ENCODE measurements around the gene POFUT2.

POFUT2 gene

DNA sequence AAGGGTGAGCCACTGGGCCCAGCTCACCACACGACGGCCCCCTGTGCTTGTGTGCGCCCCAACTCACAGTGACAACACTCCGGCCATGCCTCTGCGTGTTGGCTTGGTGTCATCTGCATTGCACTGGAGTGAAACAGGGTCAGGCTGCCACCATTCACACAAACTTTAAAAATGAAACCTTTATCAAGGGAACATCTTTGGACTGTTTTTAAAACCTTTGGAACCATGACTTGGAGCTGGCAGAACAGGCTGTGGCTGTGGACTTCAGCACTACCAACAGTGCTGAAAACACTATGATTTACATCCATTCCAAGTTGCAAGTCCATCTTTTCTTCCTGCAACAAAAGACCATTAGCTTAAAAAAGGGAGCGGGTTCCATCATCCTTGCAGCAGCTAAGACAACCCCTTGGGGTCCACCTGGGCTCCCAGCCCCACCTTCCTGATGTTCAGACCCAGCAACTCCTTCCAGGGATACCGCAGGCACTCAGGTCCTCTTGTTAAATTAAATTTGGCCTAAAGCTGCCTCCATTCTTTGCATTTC, 25.6 kb downstream of the POFUT2 start:
- no peak for DNase-seq

DNA sequence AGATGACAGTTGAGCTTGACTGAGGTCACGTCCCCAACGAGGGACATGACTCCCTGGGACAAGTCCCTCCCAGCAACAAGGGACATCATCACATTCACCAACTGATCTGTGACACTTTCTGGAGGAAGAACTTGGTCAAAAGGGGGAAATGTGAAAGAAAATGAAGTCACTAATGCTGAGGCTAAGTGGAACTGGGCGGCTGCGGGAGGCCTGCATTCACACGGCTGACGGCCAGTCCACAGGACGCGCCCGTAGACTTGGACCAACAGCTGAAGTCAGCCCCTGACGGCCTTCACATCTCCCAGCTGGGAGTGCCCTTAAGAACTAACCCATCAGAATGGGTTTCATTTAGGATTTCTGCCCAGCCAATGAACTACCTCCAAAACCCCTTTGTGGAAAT, 26.6 kb downstream of the POFUT2 start:
- DNase-seq, result no peak

DNA sequence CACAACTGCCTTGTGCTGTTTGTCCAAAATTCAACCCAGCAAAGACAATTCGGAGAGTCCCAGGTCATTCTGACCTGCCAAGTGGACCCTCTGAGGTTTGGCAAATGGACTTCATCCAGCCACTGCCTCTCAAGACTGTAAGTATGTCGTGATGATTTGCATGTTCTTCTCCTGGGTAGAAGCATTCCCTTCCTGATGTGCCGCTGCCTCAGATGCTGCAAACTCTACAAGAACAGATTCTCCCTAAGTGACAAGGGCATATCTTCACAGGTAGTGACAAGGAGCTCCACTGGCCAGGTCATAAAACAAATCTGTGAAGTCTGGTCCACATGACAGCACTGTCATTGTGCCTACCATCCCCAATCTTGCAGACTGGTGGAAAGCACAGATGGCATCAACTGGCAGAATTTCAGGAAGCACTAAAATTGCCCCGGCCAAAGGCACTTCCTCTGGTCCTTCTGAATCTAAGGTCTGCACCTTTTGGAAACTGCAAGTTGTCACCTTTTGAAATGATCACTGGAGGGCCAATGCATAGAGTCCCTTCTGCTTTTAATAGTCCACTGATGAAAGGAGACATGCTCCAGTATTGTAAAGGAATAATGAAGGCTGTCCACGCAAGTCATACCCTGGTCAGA, 27.4 kb downstream of the POFUT2 start:
- no peak for DNase-seq

DNA sequence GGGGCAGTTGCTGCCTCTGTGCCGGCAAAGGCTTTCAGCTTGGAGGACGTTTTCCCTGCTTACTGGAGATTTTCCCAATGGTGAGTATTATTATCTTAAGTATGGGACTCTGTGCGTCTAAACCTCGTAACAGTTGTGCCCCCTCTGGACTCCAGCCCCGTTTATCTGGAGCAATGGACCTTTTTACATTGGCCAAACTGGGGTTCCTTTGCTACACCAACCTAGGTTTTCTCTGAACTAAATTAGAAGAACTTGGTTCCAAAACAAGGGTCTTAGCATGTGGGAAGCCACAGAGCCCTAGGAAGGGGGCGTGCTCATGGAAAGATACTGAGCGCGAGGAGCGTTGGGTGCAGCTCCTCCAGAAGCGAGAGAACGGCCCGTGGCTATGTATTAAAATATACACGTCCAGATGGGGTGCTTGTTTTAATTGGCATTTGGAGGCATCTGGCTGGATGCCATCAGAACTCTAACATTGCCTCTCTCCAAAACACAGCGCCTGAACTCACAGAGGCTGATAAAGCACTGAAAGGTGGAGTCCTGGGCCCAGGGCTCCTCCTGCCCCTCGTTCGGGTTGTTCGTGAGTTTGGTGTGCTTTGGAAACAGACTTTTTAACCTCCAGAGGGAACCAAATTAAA, 28.4 kb downstream of the POFUT2 start:
- no peak for DNase-seq

DNA sequence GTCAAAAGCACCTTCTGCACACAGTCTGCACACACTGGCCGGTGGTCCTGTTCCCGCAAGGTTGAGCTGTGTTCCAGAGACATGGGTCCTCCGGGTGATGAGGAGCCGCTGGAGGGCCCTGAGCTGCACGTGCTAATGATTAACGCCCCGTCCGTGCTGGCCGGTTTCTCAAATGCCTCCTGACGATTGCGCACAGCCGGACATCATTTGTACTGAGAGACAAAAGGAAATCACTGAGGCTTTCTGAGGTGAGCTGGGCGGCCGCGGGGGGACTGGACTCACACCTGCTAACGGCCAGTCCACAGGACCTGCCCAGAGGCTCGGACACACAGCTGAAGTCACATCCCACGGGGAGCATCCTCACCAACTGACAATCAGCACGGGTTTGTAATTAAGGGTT, 29.2 kb downstream of the POFUT2 start:
- DNase-seq, result no peak

DNA sequence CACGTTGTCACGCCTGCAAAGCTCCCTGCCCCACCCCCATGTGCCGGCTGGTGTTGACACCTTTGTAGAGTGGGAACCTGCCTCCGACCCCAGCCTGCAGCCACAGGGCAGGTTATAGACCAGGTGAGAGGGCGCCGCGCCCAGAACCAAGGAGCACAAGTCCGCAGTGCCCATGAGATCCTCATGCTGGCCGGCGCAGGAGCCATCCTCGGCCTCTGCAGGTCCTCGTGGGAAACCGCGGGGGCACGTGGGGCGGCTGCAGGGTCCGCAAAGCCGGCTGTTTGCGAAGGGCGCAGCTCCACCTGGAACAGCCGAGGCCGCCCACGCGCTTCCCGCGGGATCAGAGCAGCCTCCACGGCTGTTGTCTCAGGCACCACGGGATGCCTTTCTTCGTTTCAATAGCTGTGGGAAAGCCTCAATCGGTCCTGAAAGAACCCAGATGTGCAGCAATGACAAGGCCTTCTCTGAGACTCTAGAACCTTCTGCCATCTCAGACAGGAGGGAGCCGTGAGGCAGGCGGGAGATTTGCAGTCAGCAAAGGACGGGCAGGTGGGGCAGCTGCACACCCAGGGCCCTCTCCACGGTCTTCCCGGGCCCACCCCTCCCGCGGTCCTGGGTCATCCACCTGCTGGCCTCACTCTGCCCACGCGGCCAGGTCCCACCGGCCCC, 29.9 kb downstream of the POFUT2 start:
- no peak for DNase-seq

DNA sequence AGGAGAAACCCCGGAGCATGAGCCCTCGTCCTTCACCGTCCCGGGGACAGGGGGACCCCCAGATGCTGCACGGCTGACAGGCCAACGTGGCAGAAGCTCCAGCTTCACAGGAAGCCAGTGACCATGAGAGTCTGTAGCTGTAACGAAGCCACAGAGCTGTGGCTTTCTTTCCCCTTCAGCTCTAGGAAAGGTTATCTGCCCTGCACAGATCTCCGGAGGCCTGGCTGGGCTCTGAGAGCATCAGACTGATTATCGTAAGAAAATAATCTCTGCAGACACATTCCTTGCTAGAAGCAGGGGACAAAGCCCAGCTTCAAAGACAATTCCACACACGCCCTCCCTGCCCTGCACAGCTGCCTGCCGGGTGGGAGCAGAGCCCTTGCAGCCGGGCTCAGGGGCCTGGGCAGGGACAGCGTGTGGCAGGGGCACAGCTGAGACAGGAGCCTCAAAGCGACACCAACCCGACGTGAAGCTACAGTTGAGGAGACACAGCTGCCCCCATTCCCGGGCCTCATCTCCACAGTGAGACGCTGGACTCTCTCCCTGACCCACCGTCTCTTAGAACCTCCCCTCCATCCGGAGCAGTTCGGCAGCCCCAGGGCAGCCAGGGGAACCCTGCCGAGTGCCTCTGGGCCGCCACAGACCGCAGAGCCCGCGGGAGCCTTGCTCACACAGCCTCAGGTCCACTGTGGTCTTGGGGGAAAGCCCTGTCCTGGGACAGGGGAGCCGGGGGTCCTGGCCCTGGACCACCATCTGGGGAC, 30.6 kb downstream of the POFUT2 start:
- no peak for DNase-seq

DNA sequence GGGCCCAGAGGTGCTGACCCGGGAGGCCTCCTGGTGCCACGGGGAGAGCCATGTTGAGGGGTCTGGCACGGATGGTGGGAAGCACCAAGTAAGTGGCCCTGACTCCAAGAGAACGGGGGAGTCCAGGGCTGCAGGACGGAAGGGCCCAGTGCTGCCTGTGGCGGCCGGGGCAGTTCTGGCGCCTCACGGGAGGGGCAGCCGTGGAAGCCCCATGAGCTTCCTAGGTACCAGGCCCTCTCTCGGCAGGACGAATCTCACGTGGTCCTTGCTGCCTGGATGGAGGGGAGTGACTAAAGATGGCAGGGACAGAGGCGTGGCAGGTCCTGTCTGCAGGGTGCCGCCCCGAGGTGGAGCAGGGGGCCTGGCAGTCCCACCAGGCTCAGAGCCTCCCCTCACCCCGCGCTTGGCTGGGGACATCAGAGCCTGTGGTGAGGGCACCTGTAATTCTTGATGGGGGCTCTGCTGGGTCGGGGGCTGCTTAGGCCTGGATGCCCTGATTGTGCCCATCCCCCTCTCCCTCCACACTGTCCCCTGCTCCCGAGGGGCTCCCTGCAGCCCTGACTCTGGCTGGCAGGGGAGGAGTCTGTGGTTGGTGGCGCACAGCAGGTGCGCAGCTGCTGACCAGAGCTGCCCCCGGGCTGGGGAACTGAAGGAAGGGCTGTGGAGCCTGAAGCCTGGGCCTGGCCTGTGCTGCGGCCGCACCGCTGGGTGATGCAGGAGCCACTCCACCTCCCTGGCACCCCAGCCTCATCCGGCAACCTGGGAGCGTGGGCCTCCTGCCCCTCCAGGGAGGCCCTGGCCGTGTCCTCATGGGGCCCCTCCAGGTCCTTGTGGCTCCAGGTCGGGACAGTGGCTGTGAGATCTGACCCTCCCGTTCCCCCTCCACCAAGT, 31.4 kb downstream of the POFUT2 start:
- DNase-seq, result no peak

DNA sequence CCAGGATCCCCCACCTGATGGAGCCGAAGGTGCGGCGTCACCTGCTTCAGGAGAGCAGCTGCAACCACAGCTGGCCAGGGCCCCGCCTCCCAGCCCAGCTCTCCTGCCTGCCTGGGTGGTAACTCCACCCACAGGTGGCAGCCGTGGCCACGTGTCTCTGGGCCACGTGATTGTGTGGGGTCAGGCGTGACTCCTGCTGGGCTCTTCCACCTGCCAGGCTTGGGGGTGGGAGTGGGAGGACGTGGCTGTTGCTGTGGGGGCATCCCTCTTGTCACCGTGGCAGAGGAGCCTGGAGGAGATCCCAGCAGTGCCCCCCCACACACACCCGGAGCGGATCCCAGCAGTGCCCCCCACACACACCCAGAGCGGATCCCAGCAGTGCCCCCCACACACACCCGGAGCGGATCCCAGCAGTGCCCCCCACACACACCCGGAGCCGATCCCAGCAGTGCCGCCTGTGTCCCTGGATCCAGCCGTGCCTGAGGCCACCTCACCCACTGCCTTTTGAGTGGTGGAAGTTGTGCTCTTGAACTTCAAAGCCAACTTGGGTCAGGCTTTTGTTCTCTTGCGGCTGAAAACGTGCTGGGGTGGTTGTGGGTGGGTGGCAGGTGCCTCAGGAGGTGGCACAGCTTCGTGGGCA, 32.2 kb downstream of the POFUT2 start:
- DNase-seq, result no peak

DNA sequence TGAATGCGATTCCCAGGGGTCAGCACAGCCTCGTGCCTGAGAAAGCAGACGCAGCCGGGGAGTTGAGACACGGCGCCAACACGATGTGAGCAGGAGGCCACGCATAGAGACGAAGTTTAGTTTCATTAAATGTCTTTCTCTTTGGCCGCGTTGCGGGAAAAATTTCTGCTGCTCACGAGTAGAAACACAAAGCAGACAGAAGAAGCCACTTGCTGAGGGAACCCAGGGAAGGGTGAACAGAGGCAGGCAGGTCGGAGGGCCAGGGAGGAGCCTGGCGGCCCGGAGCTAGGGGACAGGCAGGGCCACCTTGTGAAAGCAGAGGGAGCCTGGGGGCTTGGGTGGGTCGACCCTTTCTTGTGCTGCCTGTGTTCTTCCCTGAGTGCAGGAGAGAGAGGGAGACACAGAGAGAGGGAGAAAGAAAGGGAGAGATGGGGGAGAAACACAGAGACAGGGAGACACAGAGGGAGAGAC, 33.2 kb downstream of the POFUT2 start:
- no peak for DNase-seq

DNA sequence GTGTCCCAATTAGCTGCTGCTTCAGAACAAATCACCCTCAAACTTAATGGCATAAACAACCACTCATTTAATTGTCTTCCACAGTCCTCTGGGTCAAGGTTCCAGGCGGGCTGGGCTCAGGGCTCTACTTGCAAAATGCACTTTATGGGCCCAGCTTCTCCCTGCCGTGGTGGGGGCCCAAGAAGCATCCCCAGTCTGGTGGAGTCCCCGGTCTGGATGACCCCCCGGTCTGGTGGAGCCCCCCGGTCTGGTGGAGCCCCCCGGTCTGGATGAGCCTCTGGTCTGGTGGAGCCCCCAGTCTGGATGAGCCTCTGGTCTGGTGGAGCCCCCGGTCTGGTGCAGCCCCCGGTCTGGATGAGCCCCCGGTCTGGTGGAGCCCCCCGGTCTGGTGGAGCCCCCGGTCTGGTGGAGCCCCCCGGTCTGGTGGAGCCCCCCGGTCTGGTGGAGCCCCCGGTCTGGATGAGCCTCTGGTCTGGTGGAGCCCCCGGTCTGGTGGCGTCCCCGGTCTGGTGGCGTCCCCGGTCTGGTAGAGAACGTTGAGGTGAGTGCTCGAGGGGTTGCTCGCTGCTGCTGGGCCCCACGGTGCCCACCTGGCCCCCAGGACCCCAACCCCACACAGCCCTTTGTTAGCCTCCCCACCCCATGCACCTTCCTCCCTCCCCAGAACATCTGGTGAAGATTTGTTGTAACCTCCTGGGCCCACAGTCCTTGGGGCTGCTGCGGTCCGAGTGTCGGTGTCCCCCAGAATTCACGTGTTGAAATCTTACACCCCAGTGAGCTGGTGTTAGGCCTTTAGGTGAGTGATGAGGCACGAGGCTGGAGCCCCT, 33.8 kb downstream of the POFUT2 start:
- DNase-seq, result no peak

DNA sequence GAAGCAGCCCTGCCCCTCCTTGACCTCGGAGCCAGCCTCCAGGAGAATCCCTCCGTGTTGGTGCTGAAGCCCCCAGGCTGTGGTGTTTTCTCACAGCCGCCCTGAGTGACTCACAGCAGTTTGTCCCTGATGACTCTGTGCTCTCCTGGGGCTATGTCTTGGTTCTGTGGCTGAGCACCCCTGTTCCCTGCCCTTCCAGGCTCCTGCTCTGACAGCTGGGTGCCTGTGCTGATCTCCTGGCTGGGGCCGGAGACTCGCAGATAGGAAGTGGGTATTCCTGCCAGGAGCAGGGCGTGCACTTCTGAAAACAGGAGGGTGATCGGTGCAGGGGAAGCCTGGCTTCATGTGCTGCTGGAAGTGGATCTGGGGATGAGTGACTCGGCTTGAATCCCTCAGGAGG, 34.5 kb downstream of the POFUT2 start:
- DNase-seq, result no peak

DNA sequence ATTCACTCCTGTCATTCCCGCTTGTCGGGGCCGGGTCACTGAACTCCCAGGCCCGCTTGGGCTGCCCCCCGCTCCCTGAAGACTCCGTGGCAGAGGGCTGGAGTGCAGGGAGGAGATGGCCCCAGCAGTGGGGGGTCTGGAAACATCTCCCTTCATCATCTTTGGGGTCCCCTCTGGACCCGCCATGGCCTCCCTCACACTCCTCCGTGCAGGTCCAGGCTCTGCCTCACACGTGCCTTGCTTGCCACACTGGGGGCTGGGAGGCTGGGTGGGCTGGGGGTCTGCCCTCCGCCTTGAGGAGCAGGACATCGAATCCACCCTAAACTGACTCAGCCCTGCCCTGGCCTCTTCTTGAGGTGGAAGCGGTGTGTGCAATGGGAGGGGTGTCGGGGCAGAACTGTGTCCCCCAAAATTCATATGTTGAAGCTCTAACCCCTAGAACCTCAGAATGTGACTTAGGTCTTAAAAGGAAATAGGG, 35.2 kb downstream of the POFUT2 start:
- DNase-seq, result no peak

DNA sequence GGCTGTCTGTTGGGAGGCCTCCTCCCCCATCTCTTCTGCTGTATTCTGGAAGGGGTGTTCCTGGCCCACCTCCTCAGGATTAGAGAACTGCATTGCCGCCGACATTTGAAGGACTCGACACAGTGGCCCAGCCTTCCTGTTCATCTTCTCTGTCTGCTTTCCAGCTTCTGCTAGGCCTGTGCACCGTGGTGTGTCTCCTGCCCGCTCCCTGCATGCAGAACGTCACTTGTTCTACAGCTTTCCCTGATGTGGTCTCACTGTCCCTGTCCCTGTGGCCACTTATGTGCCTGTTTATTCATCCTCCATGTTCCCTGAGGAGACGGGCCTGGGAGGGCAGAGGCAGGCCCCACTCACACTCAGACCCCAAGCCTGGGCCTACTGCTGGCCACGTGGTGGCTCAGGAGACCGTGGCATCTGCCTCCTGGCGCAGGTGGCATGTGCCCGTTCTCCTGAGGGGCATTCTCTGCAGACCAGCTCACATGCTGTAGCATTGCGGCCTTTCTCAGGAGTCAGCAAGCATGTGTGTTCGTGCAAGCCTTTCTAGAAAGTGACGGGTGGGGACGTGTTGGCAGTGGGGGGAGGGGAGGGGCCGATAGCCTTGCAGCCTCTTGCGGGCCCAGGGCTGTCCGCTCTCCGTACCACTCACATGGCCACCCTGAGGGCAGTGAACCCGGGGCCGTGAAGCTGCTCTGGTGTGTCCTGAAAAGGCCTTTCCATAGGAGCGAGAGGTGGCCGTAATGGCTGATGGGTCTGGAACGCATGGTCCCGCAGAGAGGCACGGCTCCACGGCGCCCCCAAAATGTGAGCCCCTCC, 35.9 kb downstream of the POFUT2 start:
- no peak for DNase-seq

DNA sequence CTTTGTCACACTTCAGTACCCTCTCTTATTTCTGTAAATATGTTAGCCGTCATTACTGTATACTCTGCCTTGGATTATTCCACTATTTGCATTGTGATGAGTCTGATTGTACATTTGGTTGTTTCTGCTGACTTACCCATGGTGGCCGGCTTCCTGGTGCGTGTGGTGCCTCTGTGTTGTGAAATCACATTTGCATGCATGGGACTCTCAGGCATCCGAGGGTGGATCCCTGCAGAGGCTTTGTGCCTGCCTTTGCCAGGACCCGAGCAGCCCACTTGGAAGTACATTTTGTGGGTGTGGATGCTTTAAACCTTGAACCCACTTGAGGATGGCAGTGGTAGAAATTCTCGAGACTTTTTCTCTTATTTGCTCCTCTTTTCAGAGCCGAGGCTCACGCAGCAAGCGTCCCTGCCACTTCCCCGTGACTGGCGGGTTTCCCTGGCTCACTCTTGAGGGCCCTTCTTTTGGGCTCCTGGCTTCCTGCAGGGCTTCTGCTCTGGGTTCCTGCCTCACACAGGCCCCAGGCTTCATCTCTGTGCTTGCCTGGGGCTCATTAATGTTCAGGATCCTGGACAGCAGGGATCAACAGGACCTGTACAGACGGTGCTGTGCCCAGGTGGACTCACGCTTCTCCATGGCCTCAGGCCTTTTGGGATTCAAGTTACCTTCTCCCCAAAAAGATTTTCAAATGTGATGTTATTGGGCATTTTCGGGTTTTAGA, 36.6 kb downstream of the POFUT2 start:
- DNase-seq, result no peak

DNA sequence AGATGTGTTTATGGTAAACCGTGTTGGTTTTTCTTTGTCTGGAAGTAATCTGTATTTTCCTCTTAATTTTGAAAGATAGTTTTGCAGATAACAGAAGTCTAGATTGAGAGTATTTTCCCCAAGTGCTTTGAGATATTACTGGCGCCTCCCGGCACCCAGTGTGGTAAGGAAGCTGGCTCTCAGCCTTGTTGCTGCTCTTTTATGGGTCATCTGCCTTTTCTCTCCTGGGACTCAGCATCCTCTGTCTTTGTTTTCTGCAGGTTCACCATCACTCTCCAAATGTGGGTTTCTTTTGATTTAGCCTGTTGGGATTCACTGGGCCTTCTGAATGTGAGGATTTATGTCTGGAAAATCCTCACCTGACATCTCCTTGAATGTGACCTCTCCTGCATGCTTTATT, 37.4 kb downstream of the POFUT2 start:
- no peak for DNase-seq

DNA sequence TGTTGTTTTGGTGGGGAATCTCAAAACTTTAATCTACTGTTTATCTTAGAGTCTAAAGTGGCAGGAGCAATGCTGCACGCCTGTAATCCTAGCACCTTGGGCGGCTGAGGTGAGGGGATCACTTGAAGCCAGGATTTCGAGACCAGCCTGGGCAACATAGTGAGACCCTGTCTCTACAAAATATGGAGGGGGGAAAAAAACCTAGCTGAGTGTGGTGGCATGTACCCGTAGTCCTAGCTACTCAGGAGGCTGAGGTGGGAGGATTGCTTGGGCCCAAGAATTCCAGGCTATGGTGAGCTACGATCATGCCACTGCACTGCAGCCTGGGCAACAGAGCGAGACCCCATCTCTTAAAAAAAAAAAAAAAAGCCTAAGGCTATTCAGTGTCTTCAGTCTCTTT, 38.1 kb downstream of the POFUT2 start:
- no peak for DNase-seq

DNA sequence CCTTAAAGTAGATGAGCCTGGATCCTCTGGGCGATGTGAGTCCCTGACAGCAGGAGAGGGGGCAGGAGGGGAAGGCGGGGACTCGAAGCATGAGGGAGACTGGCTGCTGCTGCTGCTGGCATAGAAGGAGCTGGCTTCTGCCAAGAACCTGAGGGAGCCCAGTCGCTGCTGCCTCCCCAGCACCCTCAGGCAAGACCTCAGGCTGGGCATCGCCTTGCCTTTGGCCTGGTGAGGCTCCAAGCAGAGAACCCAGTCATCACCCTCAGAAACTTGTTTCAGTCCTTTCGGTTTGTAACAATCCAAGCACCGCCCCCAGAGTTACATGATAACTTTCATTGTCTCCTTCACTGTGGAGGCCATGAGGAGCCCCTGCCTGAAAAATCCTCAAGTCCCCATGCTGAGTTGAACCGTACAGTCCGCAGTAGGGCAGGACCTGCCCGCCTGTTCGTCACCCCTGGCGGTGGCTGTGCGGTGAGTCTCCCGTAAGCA, 38.8 kb downstream of the POFUT2 start:
- DNase-seq, result no peak

All from suppressor macrophage (primary cell).